GM12878 (cell line): ENCODE measurements around the gene ESCO1. TPM values are rescaled to one million over a fixed set of nuclear protein-coding genes. Genes with fewer than 3 reads are reported as not detected.

Experiments
- ATAC-seq: fragments of 200-7000 bp; cut with Tn5 transposase; 3 replicates; pipeline ENCODE4 v1.9.1; 2020; ENCODE audit warnings: mild to moderate bottlenecking, moderate library complexity
- BruUV-seq: library from RNA; stranded (reverse); fragments of 400-500 nt; replicated peaks from 2 replicates; lab custom pipeline; 2021; lab: Mats Ljungman, UMichigan
- CTCF ChIA-PET: fragments of 300-600 bp; sonication (Branson Sonifier 250); formaldehyde crosslinking; extraction: SDS; loops from one replicate; lab custom pipeline; 2021; ENCODE audit warnings: inconsistent platforms; lab: Yijun Ruan, JAX
- POLR2A ChIA-PET: fragments of 350-600 bp; formaldehyde crosslinking; extraction: SDS; loops from one replicate; lab custom pipeline; 2021; ENCODE audit warnings: inconsistent platforms; lab: Charles Lee
- RAD21 ChIA-PET: fragments of 300-600 bp; sonication (Branson Sonifier 250); formaldehyde crosslinking; loops from one replicate; lab custom pipeline; 2023; ENCODE audit warnings: antibody characterized with exemption; ENCODE audit not compliant: unreplicated experiment; lab: Charles Lee
- SMC1A ChIA-PET: fragments of 300-600 bp; sonication (Branson Sonifier 250); formaldehyde crosslinking; loops from one replicate; lab custom pipeline; 2023; ENCODE audit not compliant: unreplicated experiment, uncharacterized antibody; lab: Charles Lee
- DNase-seq: peaks from one replicate; pipeline ENCODE4 v3.0.0-alpha.2; 2011; ENCODE audit warnings: low read depth, low spot score
- FAIRE-seq: peaks from 3 replicates; lab custom pipeline; 2011; peaks lifted over from hg19 to GRCh38; lab: Jason Lieb, UNC
- H2AFZ ChIP-seq: 2 replicates; pipeline ENCODE4 v1.6.0; 2011; ENCODE audit warnings: low read depth, low read length, control low read depth; ENCODE audit not compliant: control insufficient read depth
- H3K27ac ChIP-seq: 2 replicates; pipeline ENCODE4 v1.5.1; 2011; ENCODE audit warnings: control low read depth; ENCODE audit not compliant: control insufficient read depth, insufficient read depth
- H3K27me3 ChIP-seq, 2 experiments: replicated peaks in 1 of 2; 2 replicates each; pipeline versions ENCODE4 v1.6.0 to v1.6.1; 2011; ENCODE audit warnings: low read length in 1 of 2; ENCODE audit not compliant: control insufficient read depth in 2 of 2, insufficient read depth in 2 of 2
- H3K36me3 ChIP-seq, 2 experiments: 2 replicates each; pipeline ENCODE4 v1.5.1; 2011; ENCODE audit warnings: low read length in 1 of 2; ENCODE audit not compliant: control insufficient read depth in 2 of 2, insufficient read depth in 2 of 2
- H3K4me1 ChIP-seq: 2 replicates; pipeline ENCODE4 v1.6.1; 2011; ENCODE audit warnings: mild to moderate bottlenecking, low read length, moderate library complexity, mixed read lengths; ENCODE audit not compliant: control insufficient read depth, insufficient read depth
- H3K4me2 ChIP-seq: 2 replicates; pipeline ENCODE4 v1.6.0; 2011; ENCODE audit warnings: control low read depth; ENCODE audit not compliant: control insufficient read depth, insufficient read depth
- H3K4me3 ChIP-seq: fragments of 200-600 bp; sonication (generic); 2 replicates; pipeline ENCODE4 v1.5.1; 2016
- H3K79me2 ChIP-seq: 2 replicates; pipeline ENCODE4 v1.6.0; 2011; ENCODE audit warnings: low read length; ENCODE audit not compliant: control insufficient read depth, insufficient read depth
- H3K9ac ChIP-seq: 2 replicates; pipeline ENCODE4 v1.8.0; 2011; ENCODE audit warnings: low read length, control low read depth, mixed read lengths; ENCODE audit not compliant: control insufficient read depth, insufficient read depth
- H3K9me3 ChIP-seq: replicated peaks from 3 replicates; pipeline ENCODE4 v1.5.1; 2011; ENCODE audit warnings: mild to moderate bottlenecking, low read length; ENCODE audit not compliant: control insufficient read depth, insufficient read depth
- H4K20me1 ChIP-seq: 2 replicates; pipeline ENCODE4 v1.6.0; 2011; ENCODE audit not compliant: control insufficient read depth, insufficient read depth
- CEBPB ChIP-seq, 2 experiments: fragments of 150-350 bp in 1 of 2; IDR thresholded peaks; 2 replicates each; pipeline ENCODE4 v1.6.1; 2012 to 2014; ENCODE audit warnings: low read depth in 2 of 2, low read length in 2 of 2, borderline replicate concordance in 1 of 2, inconsistent platforms in 1 of 2
- CHD4 ChIP-seq: fragments of 200-600 bp; sonication (generic); IDR thresholded peaks from 2 replicates; pipeline ENCODE4 v1.6.1; 2016; ENCODE audit warnings: mild to moderate bottlenecking
- CREM ChIP-seq: IDR thresholded peaks from 2 replicates; pipeline ENCODE4 v1.6.1; 2014; ENCODE audit warnings: antibody characterized with exemption, low read depth
- ESRRA ChIP-seq: IDR thresholded peaks from 2 replicates; pipeline ENCODE4 v1.6.1; 2012; ENCODE audit warnings: mild to moderate bottlenecking, low read length, improper control_type of control experiment
- EZH2 ChIP-seq: IDR thresholded peaks from 2 replicates; pipeline ENCODE4 v1.6.1; 2012; ENCODE audit warnings: low read depth, mild to moderate bottlenecking, control low read depth, inconsistent platforms, low read length, borderline replicate concordance; ENCODE audit not compliant: control insufficient read depth
- IRF5 ChIP-seq: fragments of 450-650 bp; IDR thresholded peaks from 2 replicates; pipeline ENCODE4 v1.6.1; 2017; ENCODE audit warnings: borderline replicate concordance
- MEF2A ChIP-seq: IDR thresholded peaks from 2 replicates; pipeline ENCODE4 v1.6.1; 2011; ENCODE audit warnings: low read depth, mild to moderate bottlenecking, low read length, moderate library complexity; ENCODE audit not compliant: insufficient read depth
- MYB ChIP-seq: fragments of 150-350 bp; IDR thresholded peaks from 2 replicates; pipeline ENCODE4 v1.6.1; 2014; ENCODE audit warnings: mild to moderate bottlenecking, low read depth, low read length, borderline replicate concordance
- NR2F1 ChIP-seq: fragments of 450-650 bp; conservative IDR thresholded peaks from 2 replicates; pipeline ENCODE4 v1.6.1; 2017; ENCODE audit warnings: mild to moderate bottlenecking
- POU2F2 ChIP-seq: IDR thresholded peaks from 3 replicates; pipeline ENCODE4 v1.6.1; 2011; ENCODE audit warnings: low read depth, mild to moderate bottlenecking, low read length, borderline replicate concordance
- RUNX3 ChIP-seq: IDR thresholded peaks from 2 replicates; pipeline ENCODE4 v1.6.1; 2012; ENCODE audit warnings: low read length, inconsistent platforms
- SREBF2 ChIP-seq: IDR thresholded peaks from 2 replicates; pipeline ENCODE4 v1.6.1; 2012; ENCODE audit warnings: mild to moderate bottlenecking, low read length
- TARDBP ChIP-seq: IDR thresholded peaks from 2 replicates; pipeline ENCODE4 v1.6.1; 2016; ENCODE audit warnings: borderline replicate concordance
- USF1 ChIP-seq: IDR thresholded peaks from 2 replicates; pipeline ENCODE4 v1.6.1; 2011; ENCODE audit warnings: borderline replicate concordance, low read depth, mild to moderate bottlenecking, moderate library complexity, mixed read lengths, low read length; ENCODE audit not compliant: insufficient read depth; ENCODE audit errors: extremely low read length
- YY1 ChIP-seq: IDR thresholded peaks from 2 replicates; pipeline ENCODE4 v1.6.1; 2011; ENCODE audit warnings: low read depth, mild to moderate bottlenecking, low read length
- ZNF217 ChIP-seq: fragments of 450-650 bp; IDR thresholded peaks from 2 replicates; pipeline ENCODE4 v1.6.1; 2017; ENCODE audit warnings: antibody characterized with exemption, mild to moderate bottlenecking
- ZNF274 ChIP-seq: IDR thresholded peaks from one replicate; pipeline ENCODE4 v1.8.0; 2011; ENCODE audit not compliant: insufficient read length, insufficient read depth
- ZNF592 ChIP-seq: fragments of 450-650 bp; IDR thresholded peaks from 2 replicates; pipeline ENCODE4 v1.6.1; 2017; ENCODE audit warnings: mild to moderate bottlenecking, moderate library complexity
- WGBS: methylation state at CpG from one replicate; pipeline ENCODE4 v1.1.6; 2016; ENCODE audit warnings: low lambda C conversion rate; ENCODE audit not compliant: insufficient replicate concordance, insufficient coverage; ENCODE audit errors: missing lambda C conversion rate; 5-methylcytosine and 5-hydroxymethylcytosine counted together
- in situ Hi-C: fragments of 300-500 bp; cut with MboI; formaldehyde crosslinking; loops from 9 replicates; pipeline ENCODE4 v1.14.3; 2018; ENCODE audit warnings: mixed read lengths
- intact Hi-C: fragments of 100-400 bp; cut with micrococcal nuclease; formaldehyde crosslinking; loops from one replicate; pipeline ENCODE4 v1.14.2; 2022; ENCODE audit not compliant: unreplicated experiment
- polyA plus RNA-seq, 11 experiments: library from polyadenylated mRNA; depleted of rRNA in 4 of 11; unstranded in 6 of 11; stranded (reverse) in 5 of 11; fragments of >200 nt; fragmentation: Nextera tagmentation in 4 of 11; fragmentation: Illumina TruSeq in 1 of 11; extraction: Ambion mirVana in 4 of 11; extraction: Trizol in 1 of 11; gene quantifications; 1 replicate in 1 of 11; 2 replicates in 10 of 11; pipeline versions ENCODE4 v1.2.1 to v1.2.3, GENCODE V29; 2011 to 2016; ENCODE audit warnings: inconsistent platforms in 2 of 11, missing spikeins in 2 of 11, low read depth in 1 of 11
- total RNA-seq, 4 experiments: library from RNA; depleted of rRNA in 3 of 4; stranded (reverse); fragments of >200 nt in 3 of 4; fragmentation: Illumina TruSeq in 1 of 4; extraction: Trizol in 1 of 4; gene quantifications; 2 replicates each; pipeline versions ENCODE4 v1.2.1 to v1.2.3, GENCODE V29; 2013 to 2021

ESCO1 gene
- total and polyA plus RNA-seq, 10 of the 15 experiments (the other 5 are each of a cell fraction or from before 2014, with no cell fraction given): 8.6 to 22.4 (median 12.4) TPM

- in situ Hi-C loops (no loop called here), intact Hi-C loops (loop anchor here (10.0 kb wide), 1 partner anchor 53 kb away; no protein-coding TSS in a partner anchor)
- no peak for FAIRE-seq
- H4K20me1 ChIP-seq: no peaks in the 10 kb centered on the region
- H3K79me2 ChIP-seq: no peaks in the 10 kb centered on the region
- ChIA-PET CTCF (interaction anchor here (1.5 kb wide), 1 partner anchor 59 kb away, joined by 4 read pairs; no protein-coding TSS in a partner anchor), RAD21 (no interaction called here), POLR2A (no interaction called here), SMC1A (no interaction called here)
- no peak overlapping the region for H3K9ac ChIP-seq
- DNase-seq: no peak
- H2AFZ ChIP-seq: no peak overlapping the region
- no peak overlapping the region for H3K4me3 ChIP-seq
- no peak overlapping the region for H3K27ac ChIP-seq
- H3K27me3 ChIP-seq: no peaks in the 10 kb centered on the region
- no peak for ATAC-seq
- H3K4me2 ChIP-seq: no peak overlapping the region
- H3K4me1 ChIP-seq: no peaks in the 10 kb centered on the region
- no peaks in the 10 kb centered on the region for H3K9me3 ChIP-seq
- WGBS: 100% methylated on average over 2 of the region's 3 CpGs
- peaks cover 1 to 10% of the 10 kb centered on the region in 2 experiments; a peak in 2 of 4 replicates for H3K36me3 ChIP-seq
- no TSS peak for BruUV-seq
- TF ChIP-seq POU2F2 (no peak), YY1 (no peak), IRF5 (no peak), RUNX3 (no peak), ZNF592 (no peak), ZNF274 (no peak), CEBPB (IDR thresholded peaks at IDR 0.05; ENCODE audit: borderline replicate concordance in 1 of 2, low read depth in 2 of 2, low read length in 2 of 2) (no peak), CHD4 (no peak), TARDBP (no peak), USF1 (no peak), SREBF2 (no peak), EZH2 (no peak), MEF2A (no peak), ZNF217 (no peak), CREM (no peak), NR2F1 (no peak), ESRRA (no peak), MYB (no peak)
Measured at GRCh38 chr18:21538230-21538629, 62.3 kb downstream of the ESCO1 start.
